Neural cell (in vitro differentiated cells): Measurements from ENCODE around the gene ZNF568.

Experiments
- CTCF ChIP-seq: fragments of 450-650 bp; IDR thresholded peaks from 2 replicates; pipeline ENCODE4 v1.5.1; 2014; ENCODE audit warnings: antibody characterized with exemption, mild to moderate bottlenecking, moderate library complexity; ENCODE audit not compliant: poor library complexity, severe bottlenecking
- RAD21 ChIP-seq: fragments of 450-650 bp; conservative IDR thresholded peaks from 2 replicates; pipeline ENCODE4 v1.6.1; 2014; ENCODE audit warnings: antibody characterized with exemption, mild to moderate bottlenecking, moderate library complexity
- REST ChIP-seq: IDR thresholded peaks from 2 replicates; pipeline ENCODE4 v1.6.1; 2012; ENCODE audit warnings: borderline replicate concordance
- TAF1 ChIP-seq: IDR thresholded peaks from 2 replicates; pipeline ENCODE4 v1.6.1; 2012; ENCODE audit warnings: low read depth

- TF ChIP-seq CTCF (peak; percentile 86), TAF1 (no peak), RAD21 (peak; percentile 58), REST (peak; percentile 31)
Measured at GRCh38 chr19:36915992-36916830, at the start of gene ZNF568, which contains the start of gene ZNF829.
